HepG2 (cell line): ENCODE results near the gene TSGA10IP. TPM values are rescaled to one million over a fixed set of nuclear protein-coding genes. Genes with fewer than 3 reads are reported as not detected.
A peak's percentile ranks its signal among the peaks of the same experiment; 100 is the strongest.

Experiments used
- HNF4G ChIP-seq, 2 experiments: sonication (generic) in 1 of 2; formaldehyde crosslinking in 1 of 2; IDR thresholded peaks; 2 replicates each; pipeline versions ENCODE4 v1.4.0 to v1.6.1; 2011 to 2020; ENCODE audit warnings: borderline replicate concordance in 2 of 2, low read depth in 2 of 2, mild to moderate bottlenecking in 2 of 2, low read length in 1 of 2, missing genetic modification reagents in 1 of 2, moderate library complexity in 1 of 2
- HNRNPH1 ChIP-seq: fragments of 200-400 bp; formaldehyde crosslinking; optimal IDR thresholded peaks from 2 replicates; pipeline ENCODE3; 2017; ENCODE audit warnings: mild to moderate bottlenecking, low read depth, low read length
- JARID2 ChIP-seq: sonication (generic); formaldehyde crosslinking; IDR thresholded peaks from 2 replicates; pipeline ENCODE4 v1.8.1; 2023; ENCODE audit warnings: missing genetic modification reagents, inconsistent platforms; ENCODE audit not compliant: insufficient replicate concordance
- KLF12 ChIP-seq: sonication (generic); formaldehyde crosslinking; IDR thresholded peaks from 2 replicates; pipeline ENCODE4 v1.4.0; 2020; ENCODE audit warnings: missing genetic modification reagents, borderline replicate concordance
- MAFG ChIP-seq: sonication (generic); formaldehyde crosslinking; IDR thresholded peaks from 2 replicates; pipeline ENCODE4 v1.5.1; 2020; ENCODE audit warnings: mild to moderate bottlenecking, missing genetic modification reagents
- MYC ChIP-seq: sonication (generic); formaldehyde crosslinking; IDR thresholded peaks from 2 replicates; pipeline ENCODE4 v1.9.0; 2021; ENCODE audit warnings: missing genetic modification reagents, borderline replicate concordance
- PHF20 ChIP-seq: sonication (generic); formaldehyde crosslinking; IDR thresholded peaks from 2 replicates; pipeline ENCODE4 v1.5.0; 2020; ENCODE audit warnings: mild to moderate bottlenecking, missing genetic modification reagents
- REL ChIP-seq: sonication (generic); formaldehyde crosslinking; conservative IDR thresholded peaks from 2 replicates; pipeline ENCODE4 v1.8.0; 2022; ENCODE audit warnings: mild to moderate bottlenecking, missing genetic modification reagents, moderate library complexity
- RFX3 ChIP-seq: IDR thresholded peaks from 2 replicates; pipeline ENCODE4 v1.6.1; 2016; ENCODE audit warnings: missing biosample characterization, missing genetic modification reagents
- U2AF1 ChIP-seq: fragments of 200-400 bp; formaldehyde crosslinking; optimal IDR thresholded peaks from 2 replicates; pipeline ENCODE3; 2017; ENCODE audit warnings: mild to moderate bottlenecking, low read depth, low read length
- ZNF264 ChIP-seq: sonication (generic); formaldehyde crosslinking; IDR thresholded peaks from 2 replicates; pipeline ENCODE4 v1.4.0; 2020; ENCODE audit warnings: missing genetic modification reagents
- ZNF441 ChIP-seq: sonication (generic); formaldehyde crosslinking; IDR thresholded peaks from 2 replicates; pipeline ENCODE4 v1.7.0; 2021; ENCODE audit warnings: missing genetic modification reagents, borderline replicate concordance
- ZNF772 ChIP-seq: sonication (generic); formaldehyde crosslinking; IDR thresholded peaks from 2 replicates; pipeline ENCODE4 v1.5.0; 2020; ENCODE audit warnings: mild to moderate bottlenecking, missing genetic modification reagents
- polyA plus RNA-seq, 8 experiments: library from polyadenylated mRNA; depleted of rRNA in 3 of 8; stranded (reverse) in 7 of 8; unstranded in 1 of 8; fragments of >200 nt; fragmentation: Illumina TruSeq in 4 of 8; extraction: Trizol in 4 of 8; gene quantifications; 2 replicates each; pipeline versions ENCODE4 v1.2.1 to v1.2.3, GENCODE V29; 2011 to 2016; ENCODE audit warnings: low read depth in 4 of 8, missing spikeins in 1 of 8, mixed read lengths in 1 of 8; ENCODE audit not compliant: insufficient read depth in 1 of 8
- total RNA-seq, 5 experiments: library from RNA; depleted of rRNA; stranded (reverse); fragments of >200 nt; fragmentation: Illumina TruSeq; extraction: Trizol; gene quantifications; 2 replicates each; pipeline ENCODE4 v1.2.3, GENCODE V29; 2016; ENCODE audit warnings: low read depth in 1 of 5
- TF ChIP-seq, protein P1 (sequence below): sonication (generic); formaldehyde crosslinking; IDR thresholded peaks from 2 replicates; pipeline ENCODE4 v1.4.0; 2020; ENCODE audit warnings: missing genetic modification reagents
- TF ChIP-seq, protein P2 (sequence below): sonication (generic); formaldehyde crosslinking; IDR thresholded peaks from 2 replicates; pipeline ENCODE4 v1.9.0; 2021; ENCODE audit warnings: missing genetic modification reagents, borderline replicate concordance
- TF ChIP-seq, protein P3 (sequence below): sonication (generic); formaldehyde crosslinking; IDR thresholded peaks from 2 replicates; pipeline ENCODE4 v1.4.0; 2020; ENCODE audit warnings: missing genetic modification reagents, borderline replicate concordance
- TF ChIP-seq, protein P4 (sequence below): sonication (generic); formaldehyde crosslinking; IDR thresholded peaks from 2 replicates; pipeline ENCODE4 v1.8.1; 2023; ENCODE audit warnings: missing genetic modification reagents, mild to moderate bottlenecking, borderline replicate concordance
- TF ChIP-seq, protein P5 (sequence below): sonication (generic); formaldehyde crosslinking; IDR thresholded peaks from 2 replicates; pipeline ENCODE4 v1.5.0; 2020; ENCODE audit warnings: mild to moderate bottlenecking, missing genetic modification reagents, borderline replicate concordance

The TSGA10IP gene
- total and polyA plus RNA-seq, 2 of the 13 experiments (the other 11 are each of a cell fraction or from before 2014, with no cell fraction given): not detected

DNA sequence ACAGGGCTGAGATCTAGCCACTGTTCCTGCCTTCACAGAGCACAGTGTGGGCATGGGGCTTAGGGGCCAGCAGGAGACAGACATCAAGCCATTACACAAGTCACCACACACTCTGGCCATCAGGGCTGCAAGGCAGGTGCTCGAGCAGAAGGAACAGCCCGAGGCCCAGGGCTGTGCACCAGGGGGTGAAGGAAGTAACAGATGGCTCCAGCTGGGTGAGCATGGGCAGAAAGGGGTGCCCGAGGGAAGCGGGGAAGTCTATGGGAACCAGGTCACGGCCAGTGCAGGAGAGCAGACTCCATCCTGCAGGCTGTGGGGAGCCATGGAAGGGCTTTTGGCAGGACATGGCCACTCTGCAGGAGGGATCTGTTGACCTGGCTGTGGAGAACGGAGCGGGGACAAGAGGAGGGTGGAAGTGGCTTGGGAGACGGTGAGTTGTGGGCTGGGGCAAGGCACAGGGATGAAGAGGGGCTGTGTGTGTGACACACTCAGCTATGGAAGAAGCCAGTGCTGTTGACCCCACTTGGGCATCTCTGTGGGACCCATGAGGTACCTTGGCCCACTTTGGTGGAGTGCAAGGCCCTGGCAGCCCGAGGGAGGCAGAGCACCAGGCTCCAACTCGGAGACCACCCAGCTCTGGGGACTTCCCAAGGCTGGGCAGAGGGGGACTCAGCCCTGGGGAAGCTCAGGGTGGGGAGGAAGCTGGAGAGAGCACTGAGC lies 30.0 kb upstream of the TSGA10IP start (continued):
- TF ChIP-seq, protein P1, sequence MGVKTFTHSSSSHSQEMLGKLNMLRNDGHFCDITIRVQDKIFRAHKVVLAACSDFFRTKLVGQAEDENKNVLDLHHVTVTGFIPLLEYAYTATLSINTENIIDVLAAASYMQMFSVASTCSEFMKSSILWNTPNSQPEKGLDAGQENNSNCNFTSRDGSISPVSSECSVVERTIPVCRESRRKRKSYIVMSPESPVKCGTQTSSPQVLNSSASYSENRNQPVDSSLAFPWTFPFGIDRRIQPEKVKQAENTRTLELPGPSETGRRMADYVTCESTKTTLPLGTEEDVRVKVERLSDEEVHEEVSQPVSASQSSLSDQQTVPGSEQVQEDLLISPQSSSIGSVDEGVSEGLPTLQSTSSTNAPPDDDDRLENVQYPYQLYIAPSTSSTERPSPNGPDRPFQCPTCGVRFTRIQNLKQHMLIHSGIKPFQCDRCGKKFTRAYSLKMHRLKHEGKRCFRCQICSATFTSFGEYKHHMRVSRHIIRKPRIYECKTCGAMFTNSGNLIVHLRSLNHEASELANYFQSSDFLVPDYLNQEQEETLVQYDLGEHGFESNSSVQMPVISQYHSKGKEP (CRISPR knock-in tag): no peak
- peak; percentile 62; the same call in 1 of the 2 replicates for TF ChIP-seq MAFG (CRISPR knock-in tag)
- no peak for TF ChIP-seq PHF20 (CRISPR knock-in tag)
- TF ChIP-seq KLF12 (CRISPR knock-in tag): no peak
- no peak for TF ChIP-seq ZNF441 (CRISPR knock-in tag)
- TF ChIP-seq JARID2 (CRISPR knock-in tag): no peak
- no peak for TF ChIP-seq HNF4G (IDR thresholded peaks at IDR 0.05; ENCODE audit: borderline replicate concordance, low read depth, low read length)
- no peak for TF ChIP-seq HNF4G (CRISPR knock-in tag; IDR thresholded peaks at IDR 0.05; ENCODE audit: borderline replicate concordance, low read depth)
- TF ChIP-seq, protein P2, sequence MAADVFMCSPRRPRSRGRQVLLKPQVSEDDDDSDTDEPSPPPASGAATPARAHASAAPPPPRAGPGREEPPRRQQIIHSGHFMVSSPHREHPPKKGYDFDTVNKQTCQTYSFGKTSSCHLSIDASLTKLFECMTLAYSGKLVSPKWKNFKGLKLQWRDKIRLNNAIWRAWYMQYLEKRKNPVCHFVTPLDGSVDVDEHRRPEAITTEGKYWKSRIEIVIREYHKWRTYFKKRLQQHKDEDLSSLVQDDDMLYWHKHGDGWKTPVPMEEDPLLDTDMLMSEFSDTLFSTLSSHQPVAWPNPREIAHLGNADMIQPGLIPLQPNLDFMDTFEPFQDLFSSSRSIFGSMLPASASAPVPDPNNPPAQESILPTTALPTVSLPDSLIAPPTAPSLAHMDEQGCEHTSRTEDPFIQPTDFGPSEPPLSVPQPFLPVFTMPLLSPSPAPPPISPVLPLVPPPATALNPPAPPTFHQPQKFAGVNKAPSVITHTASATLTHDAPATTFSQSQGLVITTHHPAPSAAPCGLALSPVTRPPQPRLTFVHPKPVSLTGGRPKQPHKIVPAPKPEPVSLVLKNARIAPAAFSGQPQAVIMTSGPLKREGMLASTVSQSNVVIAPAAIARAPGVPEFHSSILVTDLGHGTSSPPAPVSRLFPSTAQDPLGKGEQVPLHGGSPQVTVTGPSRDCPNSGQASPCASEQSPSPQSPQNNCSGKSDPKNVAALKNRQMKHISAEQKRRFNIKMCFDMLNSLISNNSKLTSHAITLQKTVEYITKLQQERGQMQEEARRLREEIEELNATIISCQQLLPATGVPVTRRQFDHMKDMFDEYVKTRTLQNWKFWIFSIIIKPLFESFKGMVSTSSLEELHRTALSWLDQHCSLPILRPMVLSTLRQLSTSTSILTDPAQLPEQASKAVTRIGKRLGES (CRISPR knock-in tag): no peak
- TF ChIP-seq U2AF1: no peak
- no peak for TF ChIP-seq ZNF264
- peak; percentile 27; the same call in 1 of the 2 replicates for TF ChIP-seq MYC
- TF ChIP-seq REL (CRISPR knock-in tag): no peak
- TF ChIP-seq RFX3: no peak
- TF ChIP-seq HNRNPH1: no peak
- TF ChIP-seq, protein P3, sequence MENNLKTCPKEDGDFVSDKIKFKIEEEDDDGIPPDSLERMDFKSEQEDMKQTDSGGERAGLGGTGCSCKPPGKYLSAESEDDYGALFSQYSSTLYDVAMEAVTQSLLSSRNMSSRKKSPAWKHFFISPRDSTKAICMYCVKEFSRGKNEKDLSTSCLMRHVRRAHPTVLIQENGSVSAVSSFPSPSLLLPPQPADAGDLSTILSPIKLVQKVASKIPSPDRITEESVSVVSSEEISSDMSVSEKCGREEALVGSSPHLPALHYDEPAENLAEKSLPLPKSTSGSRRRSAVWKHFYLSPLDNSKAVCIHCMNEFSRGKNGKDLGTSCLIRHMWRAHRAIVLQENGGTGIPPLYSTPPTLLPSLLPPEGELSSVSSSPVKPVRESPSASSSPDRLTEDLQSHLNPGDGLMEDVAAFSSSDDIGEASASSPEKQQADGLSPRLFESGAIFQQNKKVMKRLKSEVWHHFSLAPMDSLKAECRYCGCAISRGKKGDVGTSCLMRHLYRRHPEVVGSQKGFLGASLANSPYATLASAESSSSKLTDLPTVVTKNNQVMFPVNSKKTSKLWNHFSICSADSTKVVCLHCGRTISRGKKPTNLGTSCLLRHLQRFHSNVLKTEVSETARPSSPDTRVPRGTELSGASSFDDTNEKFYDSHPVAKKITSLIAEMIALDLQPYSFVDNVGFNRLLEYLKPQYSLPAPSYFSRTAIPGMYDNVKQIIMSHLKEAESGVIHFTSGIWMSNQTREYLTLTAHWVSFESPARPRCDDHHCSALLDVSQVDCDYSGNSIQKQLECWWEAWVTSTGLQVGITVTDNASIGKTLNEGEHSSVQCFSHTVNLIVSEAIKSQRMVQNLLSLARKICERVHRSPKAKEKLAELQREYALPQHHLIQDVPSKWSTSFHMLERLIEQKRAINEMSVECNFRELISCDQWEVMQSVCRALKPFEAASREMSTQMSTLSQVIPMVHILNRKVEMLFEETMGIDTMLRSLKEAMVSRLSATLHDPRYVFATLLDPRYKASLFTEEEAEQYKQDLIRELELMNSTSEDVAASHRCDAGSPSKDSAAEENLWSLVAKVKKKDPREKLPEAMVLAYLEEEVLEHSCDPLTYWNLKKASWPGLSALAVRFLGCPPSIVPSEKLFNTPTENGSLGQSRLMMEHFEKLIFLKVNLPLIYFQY (CRISPR knock-in tag): no peak
- TF ChIP-seq ZNF772 (CRISPR knock-in tag): no peak
- TF ChIP-seq, protein P4, sequence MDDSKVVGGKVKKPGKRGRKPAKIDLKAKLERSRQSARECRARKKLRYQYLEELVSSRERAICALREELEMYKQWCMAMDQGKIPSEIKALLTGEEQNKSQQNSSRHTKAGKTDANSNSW (CRISPR knock-in tag): no peak
- TF ChIP-seq, protein P5, sequence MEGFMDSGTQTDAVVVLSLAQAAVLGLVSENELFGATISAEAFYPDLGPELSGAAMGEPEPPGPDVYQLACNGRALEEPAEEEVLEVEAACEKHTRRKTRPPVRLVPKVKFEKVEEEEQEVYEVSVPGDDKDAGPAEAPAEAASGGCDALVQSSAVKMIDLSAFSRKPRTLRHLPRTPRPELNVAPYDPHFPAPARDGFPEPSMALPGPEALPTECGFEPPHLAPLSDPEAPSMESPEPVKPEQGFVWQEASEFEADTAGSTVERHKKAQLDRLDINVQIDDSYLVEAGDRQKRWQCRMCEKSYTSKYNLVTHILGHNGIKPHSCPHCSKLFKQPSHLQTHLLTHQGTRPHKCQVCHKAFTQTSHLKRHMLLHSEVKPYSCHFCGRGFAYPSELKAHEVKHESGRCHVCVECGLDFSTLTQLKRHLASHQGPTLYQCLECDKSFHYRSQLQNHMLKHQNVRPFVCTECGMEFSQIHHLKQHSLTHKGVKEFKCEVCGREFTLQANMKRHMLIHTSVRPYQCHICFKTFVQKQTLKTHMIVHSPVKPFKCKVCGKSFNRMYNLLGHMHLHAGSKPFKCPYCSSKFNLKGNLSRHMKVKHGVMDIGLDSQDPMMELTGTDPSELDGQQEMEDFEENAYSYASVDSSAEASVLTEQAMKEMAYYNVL (CRISPR knock-in tag): no peak
